ENCODE measurements around the gene SHISAL2B.

- TF ChIP-seq CTCF (IDR thresholded peaks at IDR 0.05; ENCODE audit: poor library complexity) (no peak), EZH2 (IDR thresholded peaks at IDR 0.05; ENCODE audit: borderline replicate concordance) (no peak)
Measured at GRCh38 chr5:64655596-64655995, 34.7 kb upstream of the SHISAL2B start.

Measured in hepatocyte (in vitro differentiated cells).